Activated CD4-positive, alpha-beta T cell treated with anti-CD3 and anti-CD28 coated beads, Interleukin-2, amount 50 U/mL, for 1 hour (primary cell): ENCODE results near the gene UVRAG.
"Not testable (repeated sequence)": the region's sequence is repeated elsewhere in the genome, so short reads cannot be mapped to it uniquely, and the experiment has no call there.

ENCODE experiments used
- DNase-seq: peaks from one replicate; pipeline ENCODE4 v3.0.0-alpha.2; 2020

UVRAG gene

GRCh38 chr11:75930534-75930933 is 115.5 kb downstream of the UVRAG start:
- DNase-seq = no peak

- no peak for DNase-seq
Observed at GRCh38 chr11:75931124-75931523, 116.1 kb downstream of the UVRAG start.

- not testable (repeated sequence) for DNase-seq
Observed at GRCh38 chr11:75933736-75934135, 118.7 kb downstream of the UVRAG start.

- DNase-seq = no peak
Observed at GRCh38 chr11:75934851-75935250, 119.8 kb downstream of the UVRAG start.

DNA sequence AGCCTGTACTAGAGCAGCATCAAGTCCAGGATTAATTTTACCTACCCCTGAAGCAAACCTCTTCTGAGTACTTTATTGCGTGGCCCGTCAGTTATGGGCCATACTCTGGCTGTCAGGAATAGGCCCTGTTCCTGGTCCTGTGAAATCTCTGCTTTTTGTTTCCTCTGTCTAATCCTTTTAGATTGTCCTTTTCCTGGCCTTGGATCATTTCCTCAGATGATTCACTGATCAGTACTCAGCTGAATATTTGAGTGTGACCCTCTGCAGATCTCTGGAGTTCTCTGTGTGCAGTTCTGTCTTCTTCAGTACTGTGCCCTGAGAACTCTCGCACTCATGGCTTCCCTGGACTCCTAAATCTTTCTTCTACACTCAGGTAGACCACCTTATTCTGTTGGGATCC is 123.5 kb downstream of the UVRAG start:
- no peak for DNase-seq

GRCh38 chr11:75939516-75939915 is 124.5 kb downstream of the UVRAG start:
- DNase-seq = no peak

- DNase-seq = no peak
Observed at GRCh38 chr11:75939992-75940391, 125.0 kb downstream of the UVRAG start.

- no peak for DNase-seq
Observed at GRCh38 chr11:75940911-75941310, 125.9 kb downstream of the UVRAG start.

DNA sequence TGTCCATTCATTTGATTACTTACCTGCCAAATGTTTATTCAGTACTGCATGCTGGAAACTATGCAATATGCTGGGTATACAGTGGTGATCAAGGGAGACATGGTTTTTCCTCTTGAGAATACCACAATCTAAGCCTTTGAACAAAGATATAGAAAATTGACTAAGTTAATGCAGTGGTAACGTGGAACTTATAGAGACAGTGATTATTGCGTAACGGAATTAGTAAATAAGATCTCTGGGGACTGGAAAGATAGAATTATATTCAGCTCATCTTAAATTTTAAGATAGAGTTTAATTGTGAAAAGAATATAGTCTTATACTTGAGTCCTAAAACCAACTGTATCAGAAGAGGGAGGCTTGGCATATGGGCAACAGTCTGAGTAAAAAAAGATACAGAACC is 129.5 kb downstream of the UVRAG start:
- no peak for DNase-seq

DNA sequence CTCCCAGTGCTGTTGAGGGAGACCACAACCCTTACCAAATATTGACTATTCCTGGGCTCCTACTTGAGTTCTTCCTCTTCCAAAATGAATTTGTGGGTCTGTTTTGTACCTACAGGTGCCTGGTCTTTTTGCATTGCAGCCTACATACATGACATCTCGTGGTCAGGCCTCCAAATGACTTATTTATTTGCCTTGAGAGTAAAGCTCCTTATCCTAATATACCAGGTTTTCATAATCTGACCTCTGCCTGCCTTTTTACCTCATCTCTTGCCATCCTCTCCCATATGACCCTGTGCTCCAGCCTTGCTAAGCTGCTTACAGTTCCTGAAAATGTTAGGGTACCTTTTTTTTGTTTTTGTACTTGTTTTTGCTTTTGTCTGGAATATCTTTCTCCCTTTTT is 130.4 kb downstream of the UVRAG start:
- no peak for DNase-seq

- DNase-seq = no peak
Observed at GRCh38 chr11:75945947-75946346, 130.9 kb downstream of the UVRAG start.

DNA sequence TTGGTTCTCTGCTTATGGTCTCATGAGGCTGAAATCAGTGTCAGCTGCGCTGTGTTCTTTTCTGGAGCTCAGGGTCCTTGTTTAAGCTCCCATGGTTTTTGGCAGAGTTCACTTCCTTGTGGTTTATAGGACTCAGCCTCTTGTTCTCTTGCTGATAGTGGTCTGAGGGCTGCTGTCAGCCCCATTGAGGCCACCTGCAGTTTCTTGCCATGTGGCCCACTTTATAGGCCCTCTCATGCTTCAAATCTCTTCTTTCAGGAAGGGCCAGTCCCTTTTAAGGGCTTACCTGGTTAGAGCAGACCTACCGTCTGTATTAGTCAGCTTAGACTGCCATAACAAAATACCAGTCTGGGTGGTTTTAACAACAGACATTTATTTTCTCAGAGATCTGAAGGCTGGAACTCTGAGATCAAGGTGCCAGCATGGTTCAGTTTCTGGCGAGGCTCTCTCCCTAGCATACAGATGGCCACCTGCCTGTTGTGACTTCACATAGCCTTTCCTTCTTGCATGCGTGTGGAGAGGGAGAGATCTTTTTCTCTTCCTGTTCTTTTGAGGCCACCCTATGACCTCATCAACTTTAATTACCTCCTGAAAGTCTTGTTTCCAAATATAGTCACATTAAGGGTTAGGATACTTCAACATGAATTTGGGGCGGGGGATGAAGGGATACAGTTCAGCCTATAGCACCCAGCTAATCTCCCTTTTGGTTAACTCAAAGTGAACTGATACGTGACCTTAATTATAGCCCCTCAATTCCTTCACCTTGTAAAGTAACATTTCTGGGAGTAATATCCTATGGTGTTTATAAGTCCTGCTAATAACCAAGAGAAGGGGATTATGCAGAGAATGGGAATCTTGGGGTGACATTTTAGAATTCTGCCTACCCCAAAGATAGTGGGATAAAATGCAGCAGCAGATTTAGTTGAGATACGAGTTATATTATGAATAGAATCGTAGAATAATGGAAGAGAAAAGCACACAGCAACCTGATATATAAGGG is 131.8 kb downstream of the UVRAG start:
- DNase-seq = no peak

DNA sequence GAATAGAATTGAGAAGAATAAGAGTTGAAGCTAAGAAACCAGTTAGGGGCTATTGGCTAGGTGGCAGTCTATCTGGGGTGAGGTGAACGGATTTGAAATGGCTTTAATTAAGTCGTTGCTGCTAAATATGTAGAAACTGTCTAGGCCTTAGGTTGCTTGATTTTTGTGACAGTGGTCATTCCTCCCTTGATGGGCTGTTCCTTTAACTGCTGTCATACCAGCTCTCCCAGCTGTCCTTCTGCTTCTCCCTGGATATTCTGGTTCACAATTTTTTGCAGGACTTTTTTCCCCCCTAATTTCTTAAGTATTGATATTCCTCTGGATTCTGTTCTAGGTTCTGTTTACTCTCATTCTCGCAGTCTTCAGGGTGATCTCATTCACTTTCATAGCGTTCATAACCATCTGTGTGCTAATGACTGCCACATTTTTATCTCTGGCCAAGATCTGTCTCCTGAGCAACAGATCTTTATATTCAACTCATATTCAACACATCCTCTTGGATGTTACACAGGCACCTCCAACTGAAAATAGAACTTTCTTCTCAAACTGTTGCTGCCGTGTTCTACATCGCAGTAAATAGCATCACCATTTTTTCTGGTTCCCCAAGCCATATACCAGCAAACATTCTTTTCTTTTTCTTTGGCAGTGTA is 134.1 kb downstream of the UVRAG start:
- no peak for DNase-seq

DNA sequence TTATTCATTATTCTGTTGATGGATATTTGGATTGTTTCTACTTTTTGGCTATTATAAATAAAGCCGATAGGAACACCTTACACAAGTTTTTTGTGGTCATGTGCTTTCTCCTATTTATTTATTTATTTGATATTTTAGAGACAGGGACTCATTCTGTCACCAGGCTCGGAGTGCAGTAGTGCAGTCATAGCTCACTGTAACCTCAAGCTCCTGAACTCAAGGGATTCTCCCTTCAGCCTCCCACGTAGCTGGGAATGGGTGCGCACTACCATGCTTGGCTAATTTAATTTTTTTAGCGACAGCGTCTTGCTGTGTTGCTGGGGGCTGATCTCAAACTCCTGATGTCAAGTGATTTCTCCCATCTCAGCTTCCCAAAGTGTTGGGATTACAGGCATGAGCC is 135.1 kb downstream of the UVRAG start:
- no peak for DNase-seq

GRCh38 chr11:75954039-75954438 is 139.0 kb downstream of the UVRAG start:
- no peak for DNase-seq

GRCh38 chr11:75955443-75955842 is 140.4 kb downstream of the UVRAG start:
- DNase-seq = no peak

DNA sequence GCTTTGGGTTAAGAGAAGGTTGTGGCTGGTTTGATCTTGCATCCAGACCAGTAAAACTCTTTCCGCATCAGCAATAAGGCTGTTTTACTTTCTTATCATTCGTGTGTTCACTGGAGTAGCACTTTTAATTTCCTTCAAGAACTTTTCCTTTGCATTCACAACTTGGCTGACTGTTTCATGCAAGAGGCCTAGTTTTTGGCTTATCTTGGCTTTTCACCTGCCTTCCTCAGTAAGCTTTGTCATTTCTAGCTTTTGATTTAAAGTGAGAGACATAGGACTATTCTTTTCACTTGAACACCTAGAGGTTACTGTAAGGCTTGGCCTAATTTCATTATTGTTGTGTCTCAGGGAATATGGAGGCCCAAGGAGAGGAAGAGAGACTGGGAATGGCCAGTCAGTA is 144.5 kb downstream of the UVRAG start:
- no peak for DNase-seq

GRCh38 chr11:75964071-75964470 is 149.1 kb downstream of the UVRAG start:
- no peak for DNase-seq

- DNase-seq = no peak
Observed at GRCh38 chr11:75966537-75967287, 151.7 kb downstream of the UVRAG start.

DNA sequence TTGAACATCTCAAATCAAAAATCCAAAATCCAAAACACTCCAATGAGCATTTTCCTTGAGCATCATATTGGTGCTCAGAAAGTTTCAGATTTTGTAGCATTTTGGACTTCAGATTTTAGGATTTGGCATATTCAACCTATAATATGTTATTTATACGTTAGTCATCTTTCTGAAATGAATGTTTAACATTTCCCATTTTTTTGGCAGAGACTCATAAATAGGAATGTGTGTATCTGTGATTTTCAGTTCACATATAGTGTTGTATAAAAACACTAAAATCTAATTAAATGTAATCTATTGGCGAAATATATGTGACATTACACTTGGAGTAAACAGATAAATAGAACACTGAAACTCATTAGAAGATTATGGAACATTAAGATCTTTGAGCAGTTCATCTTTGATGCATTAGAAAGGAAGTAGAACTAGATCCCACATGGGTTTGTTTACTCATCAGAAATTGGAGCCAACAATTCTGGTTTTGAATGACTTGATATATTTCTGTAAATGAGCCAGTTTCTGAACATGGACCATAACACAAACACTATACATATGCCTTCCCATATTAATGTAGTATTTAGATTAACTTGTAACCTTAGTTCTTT is 153.1 kb downstream of the UVRAG start:
- no peak for DNase-seq

DNA sequence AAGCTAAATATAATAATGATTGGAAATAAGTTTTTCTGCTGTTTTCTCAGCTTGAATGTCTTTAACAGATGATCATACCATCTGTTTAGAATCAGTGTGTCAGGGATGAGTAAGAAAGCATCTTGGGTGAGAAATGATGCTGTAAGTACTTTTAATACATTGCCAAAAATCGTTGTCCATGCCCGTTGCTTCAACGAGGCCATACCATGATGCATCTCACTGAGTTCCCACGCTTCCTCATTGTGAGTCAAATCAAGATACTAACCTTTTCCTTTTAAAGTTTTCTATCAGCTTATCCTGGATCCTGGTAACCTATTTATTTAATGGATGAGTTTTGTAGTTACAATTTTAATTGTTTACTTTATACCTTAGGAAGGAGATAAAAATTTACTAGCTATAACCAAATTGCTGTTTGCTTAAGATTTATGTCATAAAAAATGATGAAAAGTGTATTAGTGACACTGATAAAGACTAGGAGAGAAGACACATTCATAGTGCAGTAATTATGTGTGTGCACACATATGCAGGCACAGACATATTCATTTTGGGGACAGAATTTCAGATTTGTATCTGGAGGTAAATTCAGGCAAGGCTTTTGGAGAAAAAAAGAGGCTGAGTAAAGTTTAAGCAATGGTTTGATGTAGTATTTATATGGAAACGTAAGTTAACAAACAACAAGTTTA is 154.8 kb downstream of the UVRAG start:
- no peak for DNase-seq

DNA sequence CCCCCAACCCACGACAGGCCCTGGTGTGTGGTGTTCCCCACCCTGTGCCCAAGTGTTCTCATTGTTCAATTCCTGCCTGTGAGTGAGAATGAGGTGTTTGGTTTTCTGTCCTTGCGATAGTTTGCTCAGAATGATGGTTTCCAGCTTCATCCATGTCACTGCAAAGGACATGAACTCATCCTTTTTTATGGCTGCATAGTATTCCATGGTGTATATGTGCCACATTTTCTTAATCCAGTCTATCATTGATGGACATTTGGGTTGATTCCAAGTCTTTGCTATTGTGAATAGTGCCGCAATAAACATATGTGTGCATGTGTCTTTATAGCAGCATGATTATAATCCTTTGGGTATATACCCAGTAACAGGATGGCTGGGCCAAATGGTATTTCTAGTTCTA is 158.7 kb downstream of the UVRAG start:
- DNase-seq = not testable (repeated sequence)
